HG03135 (cell line): Measurements from ENCODE around the gene TAF1C.
"Not testable (repeated sequence)": the region's sequence is repeated elsewhere in the genome, so short reads cannot be mapped to it uniquely, and the experiment has no call there.

Experiments
- ATAC-seq: cut with Tn5 transposase; IDR thresholded peaks from one replicate; pipeline ENCODE4 v1.9.1; 2021; ENCODE audit warnings: mild to moderate bottlenecking, moderate library complexity; ENCODE audit not compliant: unreplicated experiment

The TAF1C gene

GRCh38 chr16:84212631-84213030 is 25.8 kb upstream of the TAF1C start:
- no peak for ATAC-seq

- no peak for ATAC-seq
Measured at GRCh38 chr16:84212154-84212553, 25.3 kb upstream of the TAF1C start.

GRCh38 chr16:84209989-84210388 is 23.1 kb upstream of the TAF1C start:
- no peak for ATAC-seq

GRCh38 chr16:84207879-84208278 is 21.0 kb upstream of the TAF1C start:
- no peak for ATAC-seq

DNA sequence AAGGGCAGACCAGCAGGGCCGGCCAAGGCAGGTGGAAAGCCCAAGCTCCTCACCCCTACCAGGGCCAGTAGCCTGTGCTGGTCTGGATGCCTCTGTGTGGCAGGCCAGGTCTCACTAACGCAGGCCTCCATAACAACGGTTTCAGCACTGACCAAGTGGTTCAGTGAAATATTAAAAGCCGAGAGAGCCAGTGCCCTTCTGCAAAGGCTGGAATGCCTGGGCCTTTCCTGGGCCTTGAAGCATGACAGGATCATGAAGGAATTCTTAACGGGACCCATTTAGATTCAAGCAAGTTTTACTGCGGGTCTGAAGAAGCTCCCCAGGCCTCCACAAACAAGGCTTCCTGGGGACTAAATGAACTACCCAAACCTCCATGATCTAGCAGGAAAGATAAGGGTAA is 20.4 kb upstream of the TAF1C start:
- no peak for ATAC-seq

- no peak for ATAC-seq
Measured at GRCh38 chr16:84205976-84206691, 19.3 kb upstream of the TAF1C start.

DNA sequence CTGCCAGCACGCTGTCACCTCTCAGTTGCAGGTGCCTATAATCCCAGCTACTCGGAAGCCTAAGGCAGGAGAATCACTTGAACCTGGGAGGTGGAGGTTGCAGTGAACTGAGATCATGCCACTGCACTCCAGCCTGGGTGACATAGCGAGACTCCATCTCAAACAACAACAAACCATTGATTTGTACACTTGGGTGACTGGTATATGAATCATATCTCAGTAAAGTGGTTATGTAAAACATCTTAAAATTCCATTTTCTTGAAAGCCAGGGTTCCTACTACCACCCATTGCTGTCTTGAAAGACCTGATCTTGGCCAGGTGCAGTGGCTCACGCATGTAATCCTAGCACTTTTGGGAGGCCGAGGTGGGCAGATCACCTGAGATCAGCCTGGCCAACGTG is 18.3 kb upstream of the TAF1C start:
- not testable (repeated sequence) for ATAC-seq

DNA sequence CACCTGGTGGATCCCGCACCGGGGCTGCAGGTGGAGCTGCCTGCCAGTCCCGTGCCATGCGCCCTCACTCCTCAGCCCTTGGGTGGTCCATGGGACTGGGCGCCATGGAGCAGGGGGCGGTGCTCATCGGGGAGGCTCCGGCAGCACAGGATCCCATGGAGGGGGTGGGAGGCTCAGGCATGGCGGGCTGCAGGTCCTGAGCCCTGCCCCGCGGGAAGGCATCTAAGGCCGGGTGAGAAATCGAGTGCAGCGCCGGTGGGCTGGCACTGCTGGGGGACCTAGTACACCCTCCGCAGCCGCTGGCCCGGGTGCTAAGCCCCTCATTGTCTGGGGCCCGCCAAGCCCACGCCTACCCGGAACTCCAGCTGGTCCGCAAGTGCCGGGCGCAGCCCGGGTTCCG is 17.7 kb upstream of the TAF1C start:
- not testable (repeated sequence) for ATAC-seq

DNA sequence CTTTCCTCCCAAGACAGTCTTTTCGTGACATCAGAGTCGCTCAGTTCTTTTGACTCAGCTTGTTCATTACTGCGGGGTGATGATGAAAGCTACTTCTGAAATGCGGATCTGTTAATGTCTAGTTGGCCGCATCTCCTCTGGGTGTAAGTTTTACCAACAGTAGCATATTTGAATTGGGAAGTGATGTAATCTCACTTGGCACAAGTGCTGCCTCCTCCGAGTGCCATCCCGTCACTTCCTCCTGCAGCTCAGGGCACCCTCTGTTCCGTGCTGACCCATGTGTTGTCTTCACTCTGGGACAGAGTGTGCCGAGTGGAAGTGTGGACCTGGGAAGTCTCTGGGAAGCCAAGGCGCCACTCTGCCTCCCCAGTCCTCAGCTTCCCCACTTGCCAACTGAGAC is 13.0 kb upstream of the TAF1C start:
- no peak for ATAC-seq

GRCh38 chr16:84199097-84199496 is 12.2 kb upstream of the TAF1C start:
- no peak for ATAC-seq

DNA sequence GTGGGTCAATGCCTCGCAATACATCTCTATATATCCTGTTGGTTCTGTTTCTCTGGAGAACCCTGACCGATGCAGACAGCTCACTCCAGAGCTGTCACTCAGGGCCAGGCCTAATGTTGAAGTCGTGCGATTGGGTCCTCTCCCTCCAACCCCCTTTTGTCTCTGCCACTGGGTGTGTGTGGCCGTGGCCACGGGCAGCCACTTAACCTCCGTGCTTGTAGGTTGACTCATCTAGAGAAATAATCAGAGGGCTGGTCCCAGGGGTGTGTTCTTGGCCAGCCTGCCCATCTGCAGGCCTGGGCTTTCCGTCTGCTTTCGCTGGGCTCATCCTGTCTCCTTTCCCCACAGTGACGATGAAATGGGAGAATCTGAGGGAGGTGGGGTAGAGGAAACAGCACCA is 11.5 kb upstream of the TAF1C start:
- no peak for ATAC-seq

DNA sequence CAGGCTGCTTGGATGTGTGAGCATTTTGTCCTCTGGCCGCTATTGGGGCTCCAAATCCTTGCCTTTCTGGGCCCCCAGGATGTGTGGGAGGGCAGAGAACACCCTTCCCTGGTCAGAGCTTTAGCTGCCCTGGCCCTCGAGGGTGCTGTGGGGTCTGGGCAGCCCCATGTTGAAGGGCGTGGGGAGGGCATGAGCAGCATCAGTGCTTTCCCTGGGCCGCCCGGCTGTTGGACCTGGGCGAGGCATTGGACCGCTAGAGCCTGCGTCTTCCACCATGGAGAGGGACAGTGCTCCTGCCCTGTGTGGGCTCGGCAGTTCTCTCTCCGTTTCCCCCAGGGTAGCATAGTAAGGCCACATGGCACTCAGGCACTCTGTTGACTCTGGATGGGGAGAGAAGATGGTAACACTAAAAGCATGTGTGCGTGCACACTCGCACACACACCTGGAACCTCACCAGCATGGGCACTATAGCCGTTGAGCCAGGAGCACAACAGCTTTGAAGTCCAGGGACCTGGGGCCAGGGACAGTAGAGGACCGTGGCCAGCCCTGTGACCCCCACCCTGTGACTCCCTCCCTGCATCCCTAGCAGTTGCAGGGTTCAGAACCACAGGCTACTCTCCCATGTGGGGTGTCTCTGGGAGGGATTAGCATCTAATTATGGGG is 10.7 kb upstream of the TAF1C start:
- ATAC-seq = no peak

GRCh38 chr16:84196727-84197394 is 10.0 kb upstream of the TAF1C start:
- no peak for ATAC-seq

GRCh38 chr16:84196101-84196500 is 9.2 kb upstream of the TAF1C start:
- ATAC-seq = no peak

GRCh38 chr16:84195201-84196093 is 8.6 kb upstream of the TAF1C start:
- ATAC-seq = no peak

DNA sequence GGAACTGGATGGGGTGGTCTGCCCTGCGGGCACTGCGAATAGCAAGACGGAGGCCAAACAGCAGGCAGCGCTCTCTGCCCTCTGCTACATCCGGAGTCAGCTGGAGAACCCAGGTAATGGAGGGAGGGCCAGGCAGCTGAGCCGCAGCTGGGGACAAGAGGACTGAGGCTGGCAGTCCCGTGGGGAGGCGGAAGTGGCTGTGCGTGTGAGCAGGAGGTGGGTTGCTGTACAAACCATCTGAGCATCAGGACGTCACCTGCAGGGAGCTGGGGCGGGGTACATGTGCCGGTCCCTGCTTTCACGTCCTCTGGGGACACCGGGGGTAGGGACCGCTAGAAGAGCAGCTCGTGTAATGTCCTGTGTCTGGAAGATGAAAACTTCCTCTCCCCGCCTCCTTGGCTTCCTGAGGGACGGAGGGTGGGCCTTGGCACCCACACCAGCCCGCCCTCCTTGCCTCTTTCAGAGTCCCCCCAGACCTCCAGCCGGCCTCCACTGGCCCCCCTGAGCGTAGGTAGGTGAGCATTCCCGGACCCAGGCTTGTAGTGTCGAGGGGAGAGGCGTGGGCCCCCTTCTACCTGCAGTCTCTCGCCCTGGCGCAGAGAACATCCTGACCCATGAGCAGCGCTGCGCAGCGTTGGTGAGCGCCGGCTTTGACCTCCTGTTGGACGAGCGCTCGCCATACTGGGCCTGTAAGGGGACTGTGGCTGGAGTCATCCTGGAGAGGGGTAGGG is 7.8 kb upstream of the TAF1C start:
- ATAC-seq = peak; percentile 68

- ATAC-seq = peak; percentile 6
Measured at GRCh38 chr16:84194018-84194417, 7.2 kb upstream of the TAF1C start.

- ATAC-seq = no peak
Measured at GRCh38 chr16:84193480-84193879, 6.6 kb upstream of the TAF1C start.

GRCh38 chr16:84191466-84191865 is 4.6 kb upstream of the TAF1C start:
- ATAC-seq = no peak

DNA sequence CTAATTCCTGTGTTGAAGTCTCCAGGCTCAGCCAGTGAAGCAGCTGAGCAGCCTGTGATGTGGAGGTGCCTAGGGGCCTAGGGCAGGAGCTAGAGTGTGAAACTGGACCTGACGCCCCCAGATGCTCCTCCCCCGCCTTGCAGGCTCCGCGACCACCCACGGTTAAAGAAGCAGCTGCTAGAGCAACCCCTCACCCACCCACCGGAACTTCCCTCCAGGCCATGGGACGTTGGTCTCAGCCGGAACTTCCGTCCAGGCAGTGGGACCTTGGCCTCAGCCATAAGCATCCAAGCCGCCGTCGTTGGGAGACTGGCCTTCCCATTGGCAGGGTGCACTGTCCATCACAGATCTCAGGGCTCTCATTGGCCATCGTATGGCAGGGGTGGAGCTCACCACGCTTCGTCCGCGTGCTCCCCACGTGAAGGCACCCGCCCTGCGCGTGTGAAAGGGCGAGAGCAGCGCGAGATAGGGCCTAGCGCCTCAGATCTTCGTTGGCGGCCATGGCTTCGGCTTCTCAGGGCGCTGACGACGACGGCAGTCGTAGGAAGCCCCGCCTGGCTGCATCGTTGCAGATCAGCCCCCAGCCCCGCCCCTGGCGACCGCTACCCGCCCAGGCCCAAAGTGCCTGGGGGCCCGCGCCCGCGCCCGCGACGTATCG is 4.0 kb upstream of the TAF1C start, which contains the start of gene ADAD2:
Gene ADAD2, plus strand, starts transcription at position 427 of the 658 bp plus-strand sequence. Its CDS starts 74 bp downstream, at position 501.
- ATAC-seq = no peak
